Peyer's patch (tissue), 4 donors: ENCODE data around the gene OR51M1. TPM values are rescaled to one million over a fixed set of nuclear protein-coding genes. Genes with fewer than 3 reads are reported as not detected.
"Not testable (repeated sequence)": the region's sequence is repeated elsewhere in the genome, so short reads cannot be mapped to it uniquely, and the experiment has no call there.

Source experiments
- DNase-seq, 3 donors: peaks; one replicate each; pipeline ENCODE4 v3.0.0-alpha.2; 2017 to 2019
- H3K27ac ChIP-seq, 4 donors: fragments of 200-600 bp; sonication (generic); one replicate each; pipeline ENCODE4 v1.5.1; 2016 to 2019
- H3K27me3 ChIP-seq, 2 donors: fragments of 200-600 bp; sonication (generic); one replicate each; pipeline ENCODE4 v1.5.1; 2019
- H3K36me3 ChIP-seq, 3 donors: fragments of 200-600 bp; sonication (generic); one replicate each; pipeline ENCODE4 v1.5.1; 2016 to 2019
- H3K4me1 ChIP-seq, 4 donors: fragments of 200-600 bp; sonication (generic); one replicate each; pipeline ENCODE4 v1.5.1; 2016 to 2019
- H3K4me3 ChIP-seq, 4 donors: fragments of 200-600 bp; sonication (generic); 1 replicate in 3 of 4; 2 replicates in 1 of 4; pipeline ENCODE4 v1.5.1; 2016 to 2019; ENCODE audit warnings: mild to moderate bottlenecking in 1 of 4
- H3K9me3 ChIP-seq, 4 donors: fragments of 200-600 bp; sonication (generic); one replicate each; pipeline ENCODE4 v1.5.1; 2016 to 2019; ENCODE audit warnings: mild to moderate bottlenecking in 1 of 4
- POLR2A ChIP-seq, 2 donors: fragments of 450-650 bp; IDR thresholded peaks; one replicate each; pipeline ENCODE4 v1.5.1; 2017; ENCODE audit warnings: antibody characterized with exemption in 2 of 2, mild to moderate bottlenecking in 2 of 2, moderate library complexity in 2 of 2
- total RNA-seq, 4 donors: library from RNA; depleted of rRNA; stranded (reverse); fragments of >200 nt; gene quantifications; one replicate each; pipeline ENCODE4 v1.1.0, GENCODE V29; 2016
- TF ChIP-seq, protein P1 (sequence below), 6 experiments: fragments of 450-650 bp in 4 of 6; fragments of 200-600 bp in 2 of 6; sonication (generic) in 1 of 6; IDR thresholded peaks; one replicate each; pipeline ENCODE4 v1.5.1; 2017 to 2019; ENCODE audit warnings: antibody characterized with exemption in 6 of 6, mild to moderate bottlenecking in 3 of 6, moderate library complexity in 1 of 6

OR51M1 gene
- total RNA-seq = not detected

GRCh38 chr11:5383576-5383975 is at the start of gene OR51M1:
Gene OR51M1, plus strand, starts transcription at chr11:5383812. Its CDS starts 5,587 bp downstream, at chr11:5389399.
- Histone ChIP-seq H3K4me1 (no peaks in the 10 kb centered on the region), H3K27me3 (no peaks in the 10 kb centered on the region), H3K27ac (no peak within 1 kb of the TSS), H3K9me3 (no peaks in the 10 kb centered on the region), H3K4me3 (no peak within 1 kb of the TSS), H3K36me3 (no peaks in the 10 kb centered on the region)
- DNase-seq = no peak
- no peak for TF ChIP-seq POLR2A (IDR thresholded peaks at IDR 0.05)
- TF ChIP-seq, protein P1, sequence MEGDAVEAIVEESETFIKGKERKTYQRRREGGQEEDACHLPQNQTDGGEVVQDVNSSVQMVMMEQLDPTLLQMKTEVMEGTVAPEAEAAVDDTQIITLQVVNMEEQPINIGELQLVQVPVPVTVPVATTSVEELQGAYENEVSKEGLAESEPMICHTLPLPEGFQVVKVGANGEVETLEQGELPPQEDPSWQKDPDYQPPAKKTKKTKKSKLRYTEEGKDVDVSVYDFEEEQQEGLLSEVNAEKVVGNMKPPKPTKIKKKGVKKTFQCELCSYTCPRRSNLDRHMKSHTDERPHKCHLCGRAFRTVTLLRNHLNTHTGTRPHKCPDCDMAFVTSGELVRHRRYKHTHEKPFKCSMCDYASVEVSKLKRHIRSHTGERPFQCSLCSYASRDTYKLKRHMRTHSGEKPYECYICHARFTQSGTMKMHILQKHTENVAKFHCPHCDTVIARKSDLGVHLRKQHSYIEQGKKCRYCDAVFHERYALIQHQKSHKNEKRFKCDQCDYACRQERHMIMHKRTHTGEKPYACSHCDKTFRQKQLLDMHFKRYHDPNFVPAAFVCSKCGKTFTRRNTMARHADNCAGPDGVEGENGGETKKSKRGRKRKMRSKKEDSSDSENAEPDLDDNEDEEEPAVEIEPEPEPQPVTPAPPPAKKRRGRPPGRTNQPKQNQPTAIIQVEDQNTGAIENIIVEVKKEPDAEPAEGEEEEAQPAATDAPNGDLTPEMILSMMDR (IDR thresholded peaks at IDR 0.05) = no peak

DNA sequence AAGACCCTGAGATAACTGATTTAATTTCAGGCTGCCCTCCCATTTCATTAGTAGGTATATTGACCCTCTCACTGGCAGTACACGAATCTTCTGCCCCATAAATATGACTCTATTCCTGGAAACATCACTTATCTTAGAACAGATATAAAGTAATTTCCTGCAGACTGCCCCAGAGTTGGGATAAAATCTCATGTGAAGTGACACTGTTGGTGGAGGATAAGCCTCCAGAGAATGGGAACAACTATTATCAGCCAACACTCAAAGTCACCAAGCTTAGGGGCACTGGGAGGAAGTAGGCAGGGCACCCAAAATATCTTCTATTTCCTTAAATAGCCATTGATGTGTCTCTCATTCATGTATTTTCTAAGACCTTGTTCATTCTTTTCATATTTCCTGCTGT is 48.4 kb upstream of the OR51M1 start:
- DNase-seq = no peak
- Histone ChIP-seq H3K27me3 (no peaks in the 10 kb centered on the region), H3K4me3 (no peak overlapping the region), H3K4me1 (no peaks in the 10 kb centered on the region), H3K27ac (no peak overlapping the region), H3K9me3 (no peaks in the 10 kb centered on the region), H3K36me3 (no peaks in the 10 kb centered on the region)
- no peak for TF ChIP-seq POLR2A (IDR thresholded peaks at IDR 0.05)
- TF ChIP-seq, protein P1 (IDR thresholded peaks at IDR 0.05) = no peak

DNA sequence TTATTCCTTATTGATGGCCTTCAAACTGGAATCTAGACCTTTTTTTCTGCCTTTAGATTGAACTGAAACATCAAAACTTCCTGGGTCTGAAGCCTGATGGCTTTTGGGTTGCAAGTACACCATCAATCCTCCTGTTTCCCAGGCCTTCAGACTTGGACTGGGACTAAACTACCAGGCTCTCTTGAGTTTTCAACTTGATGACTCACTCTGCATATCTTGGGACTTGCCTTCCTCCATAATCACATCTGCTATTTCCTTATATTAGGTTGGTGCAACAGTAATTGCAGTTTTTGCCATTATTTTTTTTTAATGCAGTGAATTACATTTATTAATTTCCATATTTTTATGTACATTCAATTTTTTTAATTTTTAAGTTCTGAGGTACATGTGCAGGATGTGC is 47.3 kb upstream of the OR51M1 start:
- Histone ChIP-seq H3K36me3 (no peaks in the 10 kb centered on the region), H3K27ac (no peak overlapping the region), H3K4me1 (no peaks in the 10 kb centered on the region), H3K9me3 (no peaks in the 10 kb centered on the region), H3K27me3 (no peaks in the 10 kb centered on the region), H3K4me3 (no peak overlapping the region)
- DNase-seq = no peak
- no peak for TF ChIP-seq POLR2A (IDR thresholded peaks at IDR 0.05)
- TF ChIP-seq, protein P1 (IDR thresholded peaks at IDR 0.05) = no peak

- not testable (repeated sequence) for H3K4me3 ChIP-seq, H3K36me3 ChIP-seq, H3K4me1 ChIP-seq, H3K27me3 ChIP-seq, DNase-seq, H3K9me3 ChIP-seq, H3K27ac ChIP-seq
Observed at GRCh38 chr11:5337253-5337652, 46.4 kb upstream of the OR51M1 start.

- Histone ChIP-seq H3K4me1 (no peaks in the 10 kb centered on the region), H3K36me3 (no peaks in the 10 kb centered on the region), H3K27me3 (no peaks in the 10 kb centered on the region), H3K4me3 (no peak overlapping the region), H3K9me3 (no peaks in the 10 kb centered on the region), H3K27ac (no peak overlapping the region)
- DNase-seq = no peak
- TF ChIP-seq, protein P1 (IDR thresholded peaks at IDR 0.05) = no peak
- TF ChIP-seq POLR2A (IDR thresholded peaks at IDR 0.05) = no peak
Observed at GRCh38 chr11:5339771-5340322, 43.8 kb upstream of the OR51M1 start.

DNA sequence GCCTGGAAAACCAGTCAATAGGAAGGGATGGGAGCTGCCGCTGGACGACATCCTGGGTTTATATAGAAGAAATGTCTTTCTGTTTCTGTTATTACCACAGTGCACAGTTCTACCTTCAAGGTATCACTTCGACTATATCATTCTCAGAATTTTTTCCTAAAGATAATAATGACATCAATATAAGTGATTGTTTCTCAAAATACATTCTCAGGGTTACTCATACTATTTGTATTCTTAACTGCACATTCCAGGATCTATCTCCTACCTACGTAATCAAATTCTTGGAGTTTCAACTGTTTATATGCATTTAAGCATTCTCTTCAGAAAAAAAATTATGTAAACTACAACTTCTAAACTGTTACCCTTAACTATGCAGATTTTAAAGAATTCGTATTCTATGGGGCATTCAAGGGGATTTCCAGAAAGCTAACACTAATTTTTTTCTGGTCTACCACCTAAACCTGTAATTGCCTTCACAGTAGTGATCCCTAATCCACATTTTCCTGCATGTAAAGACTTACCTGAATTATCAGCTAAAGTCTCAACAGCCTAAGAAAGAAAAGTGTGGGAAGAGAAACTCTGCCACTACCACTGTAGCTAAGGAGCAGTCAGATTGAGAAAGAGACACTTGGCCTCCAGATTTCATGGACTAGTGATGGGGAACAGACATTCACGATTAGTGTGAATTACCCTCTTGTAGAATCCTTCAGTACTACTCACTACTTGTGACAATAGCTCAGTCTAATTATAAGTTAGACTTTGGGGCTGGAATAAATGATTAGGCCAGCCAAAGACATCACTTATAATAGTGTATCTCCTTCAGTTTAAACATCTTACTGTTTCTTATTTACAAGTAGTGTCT is 39.9 kb upstream of the OR51M1 start, which contains the start of gene OR51B5:
TSS of gene OR51B5 (minus strand) at position 51 of the 862 bp plus-strand sequence. CDS start at position 51, 0 bp downstream.
- no peaks in the 10 kb centered on the region for H3K36me3 ChIP-seq
- no peak for TF ChIP-seq POLR2A (IDR thresholded peaks at IDR 0.05)
- no peak within 1 kb of the TSS for H3K27ac ChIP-seq
- no peaks in the 10 kb centered on the region for H3K4me1 ChIP-seq
- DNase-seq = no peak
- no peaks in the 10 kb centered on the region for H3K27me3 ChIP-seq
- H3K9me3 ChIP-seq = no peaks in the 10 kb centered on the region
- H3K4me3 ChIP-seq = no peak within 1 kb of the TSS
